GM12878 (cell line): ENCODE data around the gene EYS. TPM values are rescaled to one million over a fixed set of nuclear protein-coding genes. Genes with fewer than 3 reads are reported as not detected.

Source experiments
- ATAC-seq: fragments of 200-7000 bp; cut with Tn5 transposase; 3 replicates; pipeline ENCODE4 v1.9.1; 2020; ENCODE audit warnings: mild to moderate bottlenecking, moderate library complexity
- BruUV-seq: library from RNA; stranded (reverse); fragments of 400-500 nt; replicated peaks from 2 replicates; lab custom pipeline; 2021; lab: Mats Ljungman, UMichigan
- CTCF ChIA-PET: fragments of 300-600 bp; sonication (Branson Sonifier 250); formaldehyde crosslinking; extraction: SDS; loops from one replicate; lab custom pipeline; 2021; ENCODE audit warnings: inconsistent platforms; lab: Yijun Ruan, JAX
- POLR2A ChIA-PET: fragments of 350-600 bp; formaldehyde crosslinking; extraction: SDS; loops from one replicate; lab custom pipeline; 2021; ENCODE audit warnings: inconsistent platforms; lab: Charles Lee
- RAD21 ChIA-PET: fragments of 300-600 bp; sonication (Branson Sonifier 250); formaldehyde crosslinking; loops from one replicate; lab custom pipeline; 2023; ENCODE audit warnings: antibody characterized with exemption; ENCODE audit not compliant: unreplicated experiment; lab: Charles Lee
- SMC1A ChIA-PET: fragments of 300-600 bp; sonication (Branson Sonifier 250); formaldehyde crosslinking; loops from one replicate; lab custom pipeline; 2023; ENCODE audit not compliant: unreplicated experiment, uncharacterized antibody; lab: Charles Lee
- DNase-seq: peaks from one replicate; pipeline ENCODE4 v3.0.0-alpha.2; 2011; ENCODE audit warnings: low read depth, low spot score
- FAIRE-seq: peaks from 3 replicates; lab custom pipeline; 2011; peaks lifted over from hg19 to GRCh38; lab: Jason Lieb, UNC
- H2AFZ ChIP-seq: 2 replicates; pipeline ENCODE4 v1.6.0; 2011; ENCODE audit warnings: low read depth, low read length, control low read depth; ENCODE audit not compliant: control insufficient read depth
- H3K27ac ChIP-seq: 2 replicates; pipeline ENCODE4 v1.5.1; 2011; ENCODE audit warnings: control low read depth; ENCODE audit not compliant: control insufficient read depth, insufficient read depth
- H3K27me3 ChIP-seq, 2 experiments: replicated peaks in 1 of 2; 2 replicates each; pipeline versions ENCODE4 v1.6.0 to v1.6.1; 2011; ENCODE audit warnings: low read length in 1 of 2; ENCODE audit not compliant: control insufficient read depth in 2 of 2, insufficient read depth in 2 of 2
- H3K36me3 ChIP-seq, 2 experiments: 2 replicates each; pipeline ENCODE4 v1.5.1; 2011; ENCODE audit warnings: low read length in 1 of 2; ENCODE audit not compliant: control insufficient read depth in 2 of 2, insufficient read depth in 2 of 2
- H3K4me1 ChIP-seq: 2 replicates; pipeline ENCODE4 v1.6.1; 2011; ENCODE audit warnings: mild to moderate bottlenecking, low read length, moderate library complexity, mixed read lengths; ENCODE audit not compliant: control insufficient read depth, insufficient read depth
- H3K4me2 ChIP-seq: 2 replicates; pipeline ENCODE4 v1.6.0; 2011; ENCODE audit warnings: control low read depth; ENCODE audit not compliant: control insufficient read depth, insufficient read depth
- H3K4me3 ChIP-seq: fragments of 200-600 bp; sonication (generic); 2 replicates; pipeline ENCODE4 v1.5.1; 2016
- H3K79me2 ChIP-seq: 2 replicates; pipeline ENCODE4 v1.6.0; 2011; ENCODE audit warnings: low read length; ENCODE audit not compliant: control insufficient read depth, insufficient read depth
- H3K9ac ChIP-seq: 2 replicates; pipeline ENCODE4 v1.8.0; 2011; ENCODE audit warnings: low read length, control low read depth, mixed read lengths; ENCODE audit not compliant: control insufficient read depth, insufficient read depth
- H3K9me3 ChIP-seq: replicated peaks from 3 replicates; pipeline ENCODE4 v1.5.1; 2011; ENCODE audit warnings: mild to moderate bottlenecking, low read length; ENCODE audit not compliant: control insufficient read depth, insufficient read depth
- H4K20me1 ChIP-seq: 2 replicates; pipeline ENCODE4 v1.6.0; 2011; ENCODE audit not compliant: control insufficient read depth, insufficient read depth
- BCL11A ChIP-seq: IDR thresholded peaks from 2 replicates; pipeline ENCODE4 v1.6.1; 2011; ENCODE audit warnings: low read depth, low read length
- BCLAF1 ChIP-seq: fragments of 450-650 bp; IDR thresholded peaks from 2 replicates; pipeline ENCODE4 v1.6.1; 2017; ENCODE audit warnings: antibody characterized with exemption, mild to moderate bottlenecking, moderate library complexity
- BMI1 ChIP-seq: fragments of 450-650 bp; IDR thresholded peaks from 2 replicates; pipeline ENCODE4 v1.6.1; 2016; ENCODE audit warnings: mild to moderate bottlenecking, moderate library complexity, borderline replicate concordance
- EED ChIP-seq: sonication (generic); IDR thresholded peaks from 2 replicates; pipeline ENCODE4 v1.6.1; 2016; ENCODE audit warnings: antibody characterized with exemption, low read depth
- EZH2 ChIP-seq: IDR thresholded peaks from 2 replicates; pipeline ENCODE4 v1.6.1; 2012; ENCODE audit warnings: low read depth, mild to moderate bottlenecking, control low read depth, inconsistent platforms, low read length, borderline replicate concordance; ENCODE audit not compliant: control insufficient read depth
- HCFC1 ChIP-seq: fragments of 150-350 bp; IDR thresholded peaks from 2 replicates; pipeline ENCODE4 v1.6.1; 2014; ENCODE audit warnings: low read length
- HDGF ChIP-seq: fragments of 450-650 bp; IDR thresholded peaks from 2 replicates; pipeline ENCODE4 v1.6.1; 2016; ENCODE audit warnings: antibody characterized with exemption
- JUND ChIP-seq: IDR thresholded peaks from 2 replicates; pipeline ENCODE4 v1.6.1; 2012; ENCODE audit warnings: low read depth, mild to moderate bottlenecking, low read length, improper control_type of control experiment, moderate library complexity
- PAX5 ChIP-seq: IDR thresholded peaks from 2 replicates; pipeline ENCODE4 v1.6.1; 2011; ENCODE audit warnings: low read depth, low read length, borderline replicate concordance
- SMARCA5 ChIP-seq: fragments of 450-650 bp; IDR thresholded peaks from 2 replicates; pipeline ENCODE4 v1.6.1; 2017; ENCODE audit warnings: mild to moderate bottlenecking
- STAT1 ChIP-seq: fragments of 450-650 bp; conservative IDR thresholded peaks from 2 replicates; pipeline ENCODE4 v1.6.1; 2014; ENCODE audit warnings: antibody characterized with exemption, mild to moderate bottlenecking
- YY1 ChIP-seq: IDR thresholded peaks from 2 replicates; pipeline ENCODE4 v1.6.1; 2011; ENCODE audit warnings: low read depth, mild to moderate bottlenecking, low read length
- ZBED1 ChIP-seq: IDR thresholded peaks from 2 replicates; pipeline ENCODE4 v1.6.1; 2016; ENCODE audit warnings: borderline replicate concordance
- WGBS: methylation state at CpG from one replicate; pipeline ENCODE4 v1.1.6; 2016; ENCODE audit warnings: low lambda C conversion rate; ENCODE audit not compliant: insufficient replicate concordance, insufficient coverage; ENCODE audit errors: missing lambda C conversion rate; 5-methylcytosine and 5-hydroxymethylcytosine counted together
- in situ Hi-C: fragments of 300-500 bp; cut with MboI; formaldehyde crosslinking; loops from 9 replicates; pipeline ENCODE4 v1.14.3; 2018; ENCODE audit warnings: mixed read lengths
- intact Hi-C: fragments of 100-400 bp; cut with micrococcal nuclease; formaldehyde crosslinking; loops from one replicate; pipeline ENCODE4 v1.14.2; 2022; ENCODE audit not compliant: unreplicated experiment
- polyA plus RNA-seq, 11 experiments: library from polyadenylated mRNA; depleted of rRNA in 4 of 11; unstranded in 6 of 11; stranded (reverse) in 5 of 11; fragments of >200 nt; fragmentation: Nextera tagmentation in 4 of 11; fragmentation: Illumina TruSeq in 1 of 11; extraction: Ambion mirVana in 4 of 11; extraction: Trizol in 1 of 11; gene quantifications; 1 replicate in 1 of 11; 2 replicates in 10 of 11; pipeline versions ENCODE4 v1.2.1 to v1.2.3, GENCODE V29; 2011 to 2016; ENCODE audit warnings: inconsistent platforms in 2 of 11, missing spikeins in 2 of 11, low read depth in 1 of 11
- total RNA-seq, 4 experiments: library from RNA; depleted of rRNA in 3 of 4; stranded (reverse); fragments of >200 nt in 3 of 4; fragmentation: Illumina TruSeq in 1 of 4; extraction: Trizol in 1 of 4; gene quantifications; 2 replicates each; pipeline versions ENCODE4 v1.2.1 to v1.2.3, GENCODE V29; 2013 to 2021
- TF ChIP-seq, protein P1 (sequence below): fragments of 450-650 bp; IDR thresholded peaks from 2 replicates; pipeline ENCODE4 v1.6.1; 2017; ENCODE audit warnings: mild to moderate bottlenecking, moderate library complexity
- TF ChIP-seq, protein P2 (sequence below): fragments of 450-650 bp; conservative IDR thresholded peaks from 2 replicates; pipeline ENCODE4 v1.6.1; 2017; ENCODE audit warnings: mild to moderate bottlenecking, moderate library complexity

Gene EYS
- total and polyA plus RNA-seq, 10 of the 15 experiments (the other 5 are each of a cell fraction or from before 2014, with no cell fraction given): under 0.01 to 0.14 (median 0.02) TPM; not detected in 1

- Histone ChIP-seq H3K4me1 (no peaks in the 10 kb centered on the region), H4K20me1 (no peaks in the 10 kb centered on the region), H3K9me3 (no peaks in the 10 kb centered on the region; the same call in 2 of the 3 replicates), H3K4me3 (no peak overlapping the region), H3K36me3 (no peaks in the 10 kb centered on the region), H3K9ac (no peak overlapping the region), H3K27me3 (no peaks in the 10 kb centered on the region), H3K27ac (no peak overlapping the region), H3K79me2 (no peaks in the 10 kb centered on the region), H2AFZ (no peak overlapping the region), H3K4me2 (no peak overlapping the region)
- 93% methylated on average over 2 of the region's 2 CpGs for WGBS
- BruUV-seq: no TSS peak
- in situ Hi-C loops (no loop called here), intact Hi-C loops (no loop called here)
- RAD21 ChIA-PET: no interaction called here
- POLR2A ChIA-PET: no interaction called here
- TF ChIP-seq BCL11A: no peak
- TF ChIP-seq, protein P1, sequence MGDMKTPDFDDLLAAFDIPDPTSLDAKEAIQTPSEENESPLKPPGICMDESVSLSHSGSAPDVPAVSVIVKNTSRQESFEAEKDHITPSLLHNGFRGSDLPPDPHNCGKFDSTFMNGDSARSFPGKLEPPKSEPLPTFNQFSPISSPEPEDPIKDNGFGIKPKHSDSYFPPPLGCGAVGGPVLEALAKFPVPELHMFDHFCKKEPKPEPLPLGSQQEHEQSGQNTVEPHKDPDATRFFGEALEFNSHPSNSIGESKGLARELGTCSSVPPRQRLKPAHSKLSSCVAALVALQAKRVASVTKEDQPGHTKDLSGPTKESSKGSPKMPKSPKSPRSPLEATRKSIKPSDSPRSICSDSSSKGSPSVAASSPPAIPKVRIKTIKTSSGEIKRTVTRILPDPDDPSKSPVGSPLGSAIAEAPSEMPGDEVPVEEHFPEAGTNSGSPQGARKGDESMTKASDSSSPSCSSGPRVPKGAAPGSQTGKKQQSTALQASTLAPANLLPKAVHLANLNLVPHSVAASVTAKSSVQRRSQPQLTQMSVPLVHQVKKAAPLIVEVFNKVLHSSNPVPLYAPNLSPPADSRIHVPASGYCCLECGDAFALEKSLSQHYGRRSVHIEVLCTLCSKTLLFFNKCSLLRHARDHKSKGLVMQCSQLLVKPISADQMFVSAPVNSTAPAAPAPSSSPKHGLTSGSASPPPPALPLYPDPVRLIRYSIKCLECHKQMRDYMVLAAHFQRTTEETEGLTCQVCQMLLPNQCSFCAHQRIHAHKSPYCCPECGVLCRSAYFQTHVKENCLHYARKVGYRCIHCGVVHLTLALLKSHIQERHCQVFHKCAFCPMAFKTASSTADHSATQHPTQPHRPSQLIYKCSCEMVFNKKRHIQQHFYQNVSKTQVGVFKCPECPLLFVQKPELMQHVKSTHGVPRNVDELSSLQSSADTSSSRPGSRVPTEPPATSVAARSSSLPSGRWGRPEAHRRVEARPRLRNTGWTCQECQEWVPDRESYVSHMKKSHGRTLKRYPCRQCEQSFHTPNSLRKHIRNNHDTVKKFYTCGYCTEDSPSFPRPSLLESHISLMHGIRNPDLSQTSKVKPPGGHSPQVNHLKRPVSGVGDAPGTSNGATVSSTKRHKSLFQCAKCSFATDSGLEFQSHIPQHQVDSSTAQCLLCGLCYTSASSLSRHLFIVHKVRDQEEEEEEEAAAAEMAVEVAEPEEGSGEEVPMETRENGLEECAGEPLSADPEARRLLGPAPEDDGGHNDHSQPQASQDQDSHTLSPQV: no peak
- TF ChIP-seq HDGF: no peak
- no peak for TF ChIP-seq ZBED1
- TF ChIP-seq BMI1: no peak
- TF ChIP-seq SMARCA5: no peak
- TF ChIP-seq EED: no peak
- TF ChIP-seq, protein P2, sequence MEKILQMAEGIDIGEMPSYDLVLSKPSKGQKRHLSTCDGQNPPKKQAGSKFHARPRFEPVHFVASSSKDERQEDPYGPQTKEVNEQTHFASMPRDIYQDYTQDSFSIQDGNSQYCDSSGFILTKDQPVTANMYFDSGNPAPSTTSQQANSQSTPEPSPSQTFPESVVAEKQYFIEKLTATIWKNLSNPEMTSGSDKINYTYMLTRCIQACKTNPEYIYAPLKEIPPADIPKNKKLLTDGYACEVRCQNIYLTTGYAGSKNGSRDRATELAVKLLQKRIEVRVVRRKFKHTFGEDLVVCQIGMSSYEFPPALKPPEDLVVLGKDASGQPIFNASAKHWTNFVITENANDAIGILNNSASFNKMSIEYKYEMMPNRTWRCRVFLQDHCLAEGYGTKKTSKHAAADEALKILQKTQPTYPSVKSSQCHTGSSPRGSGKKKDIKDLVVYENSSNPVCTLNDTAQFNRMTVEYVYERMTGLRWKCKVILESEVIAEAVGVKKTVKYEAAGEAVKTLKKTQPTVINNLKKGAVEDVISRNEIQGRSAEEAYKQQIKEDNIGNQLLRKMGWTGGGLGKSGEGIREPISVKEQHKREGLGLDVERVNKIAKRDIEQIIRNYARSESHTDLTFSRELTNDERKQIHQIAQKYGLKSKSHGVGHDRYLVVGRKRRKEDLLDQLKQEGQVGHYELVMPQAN: no peak
- TF ChIP-seq YY1: no peak
- no peak for TF ChIP-seq PAX5
- no peak for TF ChIP-seq BCLAF1
- TF ChIP-seq EZH2: no peak
- TF ChIP-seq JUND: no peak
- TF ChIP-seq HCFC1: no peak
- no peak for TF ChIP-seq STAT1
- SMC1A ChIA-PET: interaction anchor here (0.5 to 1.4 kb wide), 4 partner anchors 12 to 443 kb away, joined by 3 to 4 read pairs (median 4); no protein-coding TSS in a partner anchor
- CTCF ChIA-PET: interaction anchor here (3.2 kb wide), 1 partner anchor 152 kb away, joined by 10 read pairs; no protein-coding TSS in a partner anchor
- ATAC-seq (no peak), FAIRE-seq (no peak), DNase-seq (no peak)
Observed at GRCh38 chr6:63750400-63750799, 1956.6 kb downstream of the EYS start.
